CD4-positive, alpha-beta T cell treated with Interleukin-6 at 100 ng/mL for 8 hours (primary cell): ENCODE measurements around the gene RNASEL.

ENCODE experiments used
- DNase-seq: peaks from one replicate; pipeline ENCODE4 v3.0.0-alpha.2; 2020; ENCODE audit warnings: mixed read lengths, low spot score

RNASEL gene

GRCh38 chr1:182600036-182600713, 11.1 kb upstream of the RNASEL start:
- DNase-seq, result no peak

- DNase-seq, result no peak
Measured at GRCh38 chr1:182599339-182599738, 10.3 kb upstream of the RNASEL start.

- DNase-seq, result no peak
Measured at GRCh38 chr1:182598296-182598695, 9.2 kb upstream of the RNASEL start.

GRCh38 chr1:182596934-182597333, 7.9 kb upstream of the RNASEL start:
- DNase-seq, result no peak

GRCh38 chr1:182595641-182596240, 6.7 kb upstream of the RNASEL start:
- DNase-seq, result peak; percentile 60

GRCh38 chr1:182589931-182590330, 875 bp upstream of the RNASEL start:
- DNase-seq, result no peak

- DNase-seq, result no peak
Measured at GRCh38 chr1:182589520-182589919, 464 bp upstream of the RNASEL start.

- no peak for DNase-seq
Measured at GRCh38 chr1:182587666-182588499, 1.2 kb downstream of the RNASEL start.

GRCh38 chr1:182587093-182587492, 2.0 kb downstream of the RNASEL start:
- DNase-seq, result no peak

- no peak for DNase-seq
Measured at GRCh38 chr1:182586380-182586779, 2.7 kb downstream of the RNASEL start.

- DNase-seq, result no peak
Measured at GRCh38 chr1:182584746-182585145, 4.3 kb downstream of the RNASEL start.

- DNase-seq, result no peak
Measured at GRCh38 chr1:182580736-182581135, 8.3 kb downstream of the RNASEL start.

- DNase-seq, result no peak
Measured at GRCh38 chr1:182575540-182576149, 13.4 kb downstream of the RNASEL start.

- no peak for DNase-seq
Measured at GRCh38 chr1:182574156-182574555, 14.9 kb downstream of the RNASEL start.

GRCh38 chr1:182570611-182570970, 18.5 kb downstream of the RNASEL start:
- DNase-seq, result no peak

- no peak for DNase-seq
Measured at GRCh38 chr1:182569939-182570610, 19.0 kb downstream of the RNASEL start.

- no peak for DNase-seq
Measured at GRCh38 chr1:182568647-182569284, 20.3 kb downstream of the RNASEL start.

GRCh38 chr1:182567629-182568028, 21.4 kb downstream of the RNASEL start:
- DNase-seq, result no peak

- DNase-seq, result no peak
Measured at GRCh38 chr1:182565537-182565936, 23.5 kb downstream of the RNASEL start.

GRCh38 chr1:182564406-182565004, 24.6 kb downstream of the RNASEL start:
- no peak for DNase-seq

GRCh38 chr1:182563095-182563494, 26.0 kb downstream of the RNASEL start:
- DNase-seq, result no peak
